Measurements from ENCODE around the gene CHST5.
"Not testable (repeated sequence)": the region's sequence is repeated elsewhere in the genome, so short reads cannot be mapped to it uniquely, and the experiment has no call there.

The CHST5 gene

GRCh38 chr16:75506107-75506506 lies 29.8 kb downstream of the CHST5 start:
- no peak for DNase-seq (ENCODE audit: low read depth, low spot score)

- DNase-seq (ENCODE audit: low read depth, low spot score) = no peak
Measured at GRCh38 chr16:75503801-75504200, 32.1 kb downstream of the CHST5 start.

- DNase-seq (ENCODE audit: low read depth, low spot score) = no peak
Measured at GRCh38 chr16:75502916-75503605, 32.8 kb downstream of the CHST5 start.

- DNase-seq (ENCODE audit: low read depth, low spot score) = not testable (repeated sequence)
Measured at GRCh38 chr16:75501820-75502219, 34.1 kb downstream of the CHST5 start.

- no peak for DNase-seq (ENCODE audit: low read depth, low spot score)
Measured at GRCh38 chr16:75501359-75501758, 34.5 kb downstream of the CHST5 start.

- not testable (repeated sequence) for DNase-seq (ENCODE audit: low read depth, low spot score)
Measured at GRCh38 chr16:75498605-75499322, 37.1 kb downstream of the CHST5 start.

- no peak for DNase-seq (ENCODE audit: low read depth, low spot score)
Measured at GRCh38 chr16:75497558-75497957, 38.4 kb downstream of the CHST5 start.

GRCh38 chr16:75495076-75495674 lies 40.7 kb downstream of the CHST5 start, which contains the start of gene CHST6:
Gene CHST6, minus strand, starts transcription at chr16:75495441. Its CDS starts 15,613 bp downstream, at chr16:75479828.
- no peak for DNase-seq (ENCODE audit: low read depth, low spot score)

- DNase-seq (ENCODE audit: low read depth, low spot score) = no peak
Measured at GRCh38 chr16:75494661-75495075, 41.2 kb downstream of the CHST5 start.

- DNase-seq (ENCODE audit: low read depth, low spot score) = no peak
Measured at GRCh38 chr16:75494184-75494583, 41.7 kb downstream of the CHST5 start.

- no peak for DNase-seq (ENCODE audit: low read depth, low spot score)
Measured at GRCh38 chr16:75491876-75492275, 44.0 kb downstream of the CHST5 start.

GRCh38 chr16:75488322-75488721 lies 47.6 kb downstream of the CHST5 start:
- no peak for DNase-seq (ENCODE audit: low read depth, low spot score)

GRCh38 chr16:75486676-75487313 lies 49.1 kb downstream of the CHST5 start:
- no peak for DNase-seq (ENCODE audit: low read depth, low spot score)

GRCh38 chr16:75486014-75486675 lies 49.8 kb downstream of the CHST5 start:
- DNase-seq (ENCODE audit: low read depth, low spot score) = no peak

GRCh38 chr16:75485230-75486013 lies 50.5 kb downstream of the CHST5 start:
- no peak for DNase-seq (ENCODE audit: low read depth, low spot score)

GRCh38 chr16:75483222-75483621 lies 52.7 kb downstream of the CHST5 start:
- no peak for DNase-seq (ENCODE audit: low read depth, low spot score)

GRCh38 chr16:75482434-75483205 lies 53.3 kb downstream of the CHST5 start:
- no peak for DNase-seq (ENCODE audit: low read depth, low spot score)

- DNase-seq (ENCODE audit: low read depth, low spot score) = no peak
Measured at GRCh38 chr16:75481475-75481874, 54.4 kb downstream of the CHST5 start.

GRCh38 chr16:75479421-75479990 lies 56.4 kb downstream of the CHST5 start:
- no peak for DNase-seq (ENCODE audit: low read depth, low spot score)

Measured in iPS DF 19.7 (cell line).